Mononuclear cell (primary cell): ENCODE results near the gene SLC23A2. TPM values are rescaled to one million over a fixed set of nuclear protein-coding genes. Genes with fewer than 3 reads are reported as not detected.

Experiments
- H3K27me3 ChIP-seq: 2 replicates; pipeline ENCODE4 v1.6.0; 2011; ENCODE audit warnings: low read length, control low read depth; ENCODE audit not compliant: insufficient read depth
- H3K4me1 ChIP-seq: 2 replicates; pipeline ENCODE4 v1.5.1; 2011; ENCODE audit warnings: mild to moderate bottlenecking, low read length, control low read depth; ENCODE audit not compliant: insufficient read depth
- H3K4me3 ChIP-seq: 2 replicates; pipeline ENCODE4 v1.5.1; 2011; ENCODE audit warnings: mild to moderate bottlenecking, low read length, moderate library complexity
- H3K9me3 ChIP-seq: 2 replicates; pipeline ENCODE4 v1.5.1; 2011; ENCODE audit warnings: low read depth, mild to moderate bottlenecking, control low read depth, low read length
- total RNA-seq: library from RNA; depleted of rRNA; stranded (reverse); fragments of >200 nt; gene quantifications from one replicate; pipeline ENCODE4 v1.2.3, GENCODE V29; 2012

SLC23A2 gene
- total RNA-seq, 1 donor: 20.9 TPM

GRCh38 chr20:4919047-4919704, 82.1 kb downstream of the SLC23A2 start:
- Histone ChIP-seq H3K4me1 (no peaks in the 10 kb centered on the region), H3K4me3 (no peak overlapping the region), H3K9me3 (no peaks in the 10 kb centered on the region), H3K27me3 (no peaks in the 10 kb centered on the region)

GRCh38 chr20:4918473-4918872, 82.8 kb downstream of the SLC23A2 start:
- Histone ChIP-seq H3K4me3 (no peak overlapping the region), H3K4me1 (no peaks in the 10 kb centered on the region), H3K27me3 (no peaks in the 10 kb centered on the region), H3K9me3 (no peaks in the 10 kb centered on the region)

DNA sequence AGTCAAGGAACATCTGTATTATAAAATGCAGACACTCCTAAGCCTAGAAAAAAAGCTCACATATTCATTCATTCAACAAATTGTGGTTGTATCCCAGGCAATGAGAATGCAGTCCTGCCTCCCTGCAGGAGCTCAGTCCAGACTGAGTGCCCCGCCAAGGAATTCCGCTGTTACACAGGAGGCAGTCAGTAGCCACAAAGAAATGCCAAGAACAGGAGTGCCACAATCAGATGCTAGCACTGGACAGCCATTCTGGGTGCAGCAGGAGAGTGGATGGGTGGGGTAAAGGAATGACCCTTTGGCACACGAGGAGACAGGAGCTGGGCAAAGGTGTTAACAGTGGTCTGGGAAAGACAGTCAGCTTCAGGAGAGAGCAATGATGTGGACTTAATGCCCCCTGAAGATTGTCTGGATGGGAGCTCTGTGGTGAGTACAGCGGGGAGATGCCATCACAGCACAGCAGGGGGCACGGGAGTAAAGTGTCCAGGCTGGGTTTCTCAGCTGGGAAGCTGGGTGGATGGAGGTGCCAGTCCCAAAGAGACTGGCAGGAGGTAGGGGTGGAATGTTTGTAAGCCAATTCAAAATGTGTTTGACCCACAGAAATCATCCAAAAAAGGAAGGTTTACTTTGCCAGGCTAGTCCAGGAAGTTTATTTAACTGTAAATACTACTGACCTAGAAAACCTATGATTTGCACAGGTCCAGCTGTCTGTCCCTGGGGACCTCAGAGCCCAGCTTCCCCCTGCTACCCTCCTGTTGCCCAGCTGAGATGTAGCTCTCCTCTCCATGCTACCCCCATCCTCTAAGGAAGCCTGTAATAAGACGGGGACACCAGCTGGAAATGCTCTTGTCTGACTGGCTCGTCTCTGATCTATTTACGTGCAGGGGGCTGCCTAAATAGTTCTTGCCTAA, 84.1 kb downstream of the SLC23A2 start:
- no peaks in the 10 kb centered on the region for H3K4me1 ChIP-seq
- no peaks in the 10 kb centered on the region for H3K9me3 ChIP-seq
- H3K27me3 ChIP-seq: no peaks in the 10 kb centered on the region
- no peak overlapping the region for H3K4me3 ChIP-seq

- H3K4me3 ChIP-seq: no peak overlapping the region
- H3K4me1 ChIP-seq: no peaks in the 10 kb centered on the region
- H3K9me3 ChIP-seq: no peaks in the 10 kb centered on the region
- H3K27me3 ChIP-seq: no peaks in the 10 kb centered on the region
These were observed 88.2 kb downstream of the SLC23A2 start for GRCh38 chr20:4913147-4913546.

GRCh38 chr20:4912380-4913142, 88.7 kb downstream of the SLC23A2 start:
- H3K4me1 ChIP-seq: no peaks in the 10 kb centered on the region
- no peaks in the 10 kb centered on the region for H3K27me3 ChIP-seq
- no peaks in the 10 kb centered on the region for H3K9me3 ChIP-seq
- H3K4me3 ChIP-seq: no peak overlapping the region

DNA sequence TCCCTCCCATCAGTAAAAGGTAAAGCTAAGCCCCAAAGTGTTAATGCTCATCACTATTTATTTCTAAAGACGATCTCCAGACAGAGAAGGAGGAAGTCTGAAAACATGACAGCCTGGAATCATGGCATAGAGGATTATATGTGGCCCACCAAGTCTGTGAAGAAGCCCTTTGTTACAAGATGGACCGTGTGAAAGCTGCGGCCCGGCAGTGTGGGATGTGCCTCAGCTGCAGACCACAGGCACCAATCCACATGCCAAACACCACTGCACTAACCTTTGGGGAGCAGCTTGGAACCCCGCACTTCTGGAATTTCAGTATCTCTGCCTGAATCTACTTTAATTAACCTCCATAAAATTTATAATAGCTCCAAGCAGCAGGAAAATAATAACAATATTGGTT, 90.4 kb downstream of the SLC23A2 start:
- Histone ChIP-seq H3K4me1 (no peaks in the 10 kb centered on the region), H3K4me3 (no peak overlapping the region), H3K27me3 (no peaks in the 10 kb centered on the region), H3K9me3 (no peaks in the 10 kb centered on the region)

DNA sequence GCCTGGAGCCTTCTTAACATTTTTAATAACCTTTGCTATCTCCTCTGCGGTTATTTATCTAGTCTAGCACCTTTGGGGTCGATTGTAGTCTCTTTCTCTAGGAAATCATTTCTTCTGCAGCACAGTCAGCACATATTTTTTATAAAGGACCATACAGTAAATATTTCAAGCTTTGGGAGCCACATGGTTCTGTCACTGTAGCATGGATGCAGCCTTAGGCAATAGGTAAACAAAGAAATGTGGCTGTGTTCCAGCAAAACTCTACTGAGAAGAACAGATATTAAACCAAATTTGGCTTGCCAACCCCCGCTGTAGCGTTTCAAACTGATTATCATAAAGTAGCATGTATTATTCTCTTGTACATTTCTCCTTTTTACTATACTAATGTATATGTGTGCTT, 95.7 kb downstream of the SLC23A2 start:
- no peaks in the 10 kb centered on the region for H3K27me3 ChIP-seq
- no peak overlapping the region for H3K4me3 ChIP-seq
- H3K9me3 ChIP-seq: no peaks in the 10 kb centered on the region
- no peaks in the 10 kb centered on the region for H3K4me1 ChIP-seq

- Histone ChIP-seq H3K4me3 (no peak overlapping the region), H3K9me3 (no peaks in the 10 kb centered on the region)
These were observed 96.1 kb downstream of the SLC23A2 start for GRCh38 chr20:4905195-4905594.

GRCh38 chr20:4904127-4904860, 97.0 kb downstream of the SLC23A2 start:
- no peak overlapping the region for H3K4me3 ChIP-seq
- no peaks in the 10 kb centered on the region for H3K4me1 ChIP-seq
- H3K9me3 ChIP-seq: no peaks in the 10 kb centered on the region
- H3K27me3 ChIP-seq: no peaks in the 10 kb centered on the region

More at GRCh38 chr20:4905195-4905594, 96.1 kb downstream of the SLC23A2 start:
- no peaks in the 10 kb centered on the region for H3K27me3 ChIP-seq
- H3K4me1 ChIP-seq: no peaks in the 10 kb centered on the region

DNA sequence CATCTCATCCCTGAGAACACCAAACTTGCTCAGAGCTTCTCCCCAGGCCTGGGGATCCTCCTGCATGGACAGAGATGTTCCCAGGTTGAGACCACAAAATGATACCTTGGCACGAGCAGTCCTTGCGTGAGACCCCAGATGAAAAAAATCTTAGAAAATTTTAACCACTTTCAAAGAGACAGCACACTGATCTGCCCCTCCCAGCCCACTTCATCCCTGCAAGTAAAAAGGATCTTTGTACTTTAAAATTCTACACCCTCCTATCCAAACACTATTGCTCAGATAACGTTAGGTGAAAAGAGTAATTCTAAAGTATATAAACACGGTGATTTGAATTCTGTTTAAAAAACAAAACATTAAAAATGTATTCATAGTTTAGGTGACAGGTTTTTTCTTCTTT, 98.5 kb downstream of the SLC23A2 start:
- no peaks in the 10 kb centered on the region for H3K4me1 ChIP-seq
- no peaks in the 10 kb centered on the region for H3K9me3 ChIP-seq
- no peak overlapping the region for H3K4me3 ChIP-seq
- no peaks in the 10 kb centered on the region for H3K27me3 ChIP-seq

GRCh38 chr20:4901031-4901818, 100.1 kb downstream of the SLC23A2 start:
- H3K4me3 ChIP-seq: no peak overlapping the region
- no peaks in the 10 kb centered on the region for H3K27me3 ChIP-seq
- no peaks in the 10 kb centered on the region for H3K4me1 ChIP-seq
- no peaks in the 10 kb centered on the region for H3K9me3 ChIP-seq

DNA sequence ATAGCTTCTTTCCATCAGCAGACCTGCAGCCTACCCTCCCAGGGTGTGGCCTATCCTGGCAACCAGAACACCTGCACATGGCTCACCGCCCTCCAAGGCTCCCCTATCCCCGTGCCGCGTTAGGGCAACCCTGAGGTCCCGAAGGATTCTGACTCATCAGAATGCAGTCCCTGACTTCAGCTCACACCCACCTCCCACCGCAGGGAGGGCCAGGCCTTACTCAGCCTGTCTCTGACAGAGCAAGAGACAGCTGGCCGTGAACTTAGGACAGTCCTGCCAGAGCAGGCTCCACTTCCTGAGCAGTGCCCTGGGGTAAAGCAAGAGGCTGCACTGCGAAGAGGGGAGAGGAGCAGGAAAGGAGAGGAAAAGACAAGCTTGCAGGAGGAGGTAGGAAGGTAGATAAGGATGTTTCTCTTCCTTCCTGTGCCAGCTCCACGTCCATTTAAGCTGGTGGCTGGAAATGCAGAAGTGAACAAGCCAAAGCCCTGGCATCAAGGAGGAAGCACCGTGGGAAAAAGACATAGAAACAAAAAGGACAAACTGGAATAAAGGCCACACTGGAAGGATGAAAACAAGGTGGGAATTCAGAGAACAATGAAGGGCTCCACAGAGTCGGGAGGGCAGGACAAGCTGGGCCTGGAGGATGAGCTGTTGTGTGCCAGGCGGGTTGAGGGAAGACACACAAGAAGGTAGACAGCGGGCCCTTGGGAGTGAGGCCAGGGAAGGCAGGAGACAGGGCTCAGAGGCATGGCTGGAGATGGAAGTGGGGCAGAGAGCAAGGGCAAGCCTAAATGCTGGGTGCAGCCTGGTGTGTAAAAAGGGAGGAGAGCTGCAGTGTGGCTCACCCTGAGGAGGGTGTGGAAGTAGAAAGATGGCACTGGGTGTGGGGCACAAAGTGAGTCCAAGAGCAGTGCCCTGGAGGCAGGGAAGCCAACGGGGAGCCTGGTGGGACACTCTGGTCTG, 102.7 kb downstream of the SLC23A2 start:
- H3K9me3 ChIP-seq: no peaks in the 10 kb centered on the region
- H3K27me3 ChIP-seq: no peaks in the 10 kb centered on the region
- no peak overlapping the region for H3K4me3 ChIP-seq
- no peaks in the 10 kb centered on the region for H3K4me1 ChIP-seq

DNA sequence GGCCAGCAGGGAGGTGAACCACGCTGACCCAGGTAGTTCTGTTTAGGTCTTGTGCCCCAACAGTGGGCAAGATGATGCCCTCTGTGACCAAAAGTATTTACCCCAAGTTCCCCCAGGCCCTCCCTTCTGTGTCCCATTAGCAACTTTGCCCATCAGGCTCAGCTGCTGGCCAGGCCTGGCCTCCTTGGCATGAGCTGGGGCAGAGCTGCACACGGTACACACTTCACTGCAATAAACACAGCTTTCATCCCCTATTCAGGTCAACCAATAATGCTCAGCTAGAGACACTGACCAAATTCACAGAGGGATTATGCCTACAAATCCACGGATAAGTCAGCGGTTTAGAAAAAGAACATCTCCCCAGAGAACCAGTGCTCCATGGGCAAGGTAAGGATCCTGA, 103.7 kb downstream of the SLC23A2 start:
- Histone ChIP-seq H3K27me3 (no peaks in the 10 kb centered on the region), H3K9me3 (no peaks in the 10 kb centered on the region), H3K4me3 (no peak overlapping the region), H3K4me1 (no peaks in the 10 kb centered on the region)
